GM18858 (cell line): Measurements from ENCODE around the gene RPN1.
"Not testable (repeated sequence)": the region's sequence is repeated elsewhere in the genome, so short reads cannot be mapped to it uniquely, and the experiment has no call there.

Source experiments
- ATAC-seq: cut with Tn5 transposase; IDR thresholded peaks from one replicate; pipeline ENCODE4 v1.9.1; 2021; ENCODE audit not compliant: unreplicated experiment

The RPN1 gene

GRCh38 chr3:128650096-128651050 lies at the start of gene RPN1:
Gene RPN1 (minus strand): TSS chr3:128650818. CDS start chr3:128650800, 18 bp downstream.
- ATAC-seq, result peak; percentile 86

- ATAC-seq, result no peak
Measured at GRCh38 chr3:128698211-128699047, 47.8 kb upstream of the RPN1 start.

GRCh38 chr3:128697341-128697740 lies 46.7 kb upstream of the RPN1 start:
- ATAC-seq, result no peak

GRCh38 chr3:128693696-128694095 lies 43.1 kb upstream of the RPN1 start:
- ATAC-seq, result no peak

- no peak for ATAC-seq
Measured at GRCh38 chr3:128689060-128689459, 38.4 kb upstream of the RPN1 start.

GRCh38 chr3:128686465-128686864 lies 35.8 kb upstream of the RPN1 start:
- ATAC-seq, result no peak

- ATAC-seq, result no peak
Measured at GRCh38 chr3:128684986-128685726, 34.5 kb upstream of the RPN1 start.

- no peak for ATAC-seq
Measured at GRCh38 chr3:128683957-128684356, 33.3 kb upstream of the RPN1 start.

- no peak for ATAC-seq
Measured at GRCh38 chr3:128681369-128681829, 30.8 kb upstream of the RPN1 start.

GRCh38 chr3:128680603-128681368 lies 30.2 kb upstream of the RPN1 start:
- peak; percentile 86 for ATAC-seq

- no peak for ATAC-seq
Measured at GRCh38 chr3:128679338-128679737, 28.7 kb upstream of the RPN1 start.

GRCh38 chr3:128675802-128676201 lies 25.2 kb upstream of the RPN1 start:
- not testable (repeated sequence) for ATAC-seq

GRCh38 chr3:128674161-128674784 lies 23.7 kb upstream of the RPN1 start:
- no peak for ATAC-seq

- ATAC-seq, result no peak
Measured at GRCh38 chr3:128667641-128668040, 17.0 kb upstream of the RPN1 start.

GRCh38 chr3:128665362-128666021 lies 14.9 kb upstream of the RPN1 start:
- ATAC-seq, result no peak

- no peak for ATAC-seq
Measured at GRCh38 chr3:128663151-128663550, 12.5 kb upstream of the RPN1 start.

- ATAC-seq, result no peak
Measured at GRCh38 chr3:128655531-128655930, 4.9 kb upstream of the RPN1 start.

- ATAC-seq, result not testable (repeated sequence)
Measured at GRCh38 chr3:128653993-128654805, 3.6 kb upstream of the RPN1 start.
